HFF-Myc (cell line): ENCODE measurements around the gene GRB10.
A peak's percentile ranks its signal among the peaks of the same experiment; 100 is the strongest.

Source experiments
- DNase-seq: peaks from one replicate; pipeline ENCODE4 v3.0.0-alpha.2; 2011; ENCODE audit warnings: low read depth; ENCODE audit errors: extremely low read depth
- H3K4me3 ChIP-seq: replicated peaks from 2 replicates; pipeline ENCODE4 v1.5.1; 2011; ENCODE audit warnings: low read depth, mild to moderate bottlenecking, control low read depth, low read length
- TF ChIP-seq, protein P1 (sequence below): IDR thresholded peaks from 2 replicates; pipeline ENCODE4 v1.5.1; 2012; ENCODE audit warnings: mild to moderate bottlenecking, low read depth, low read length, control low read depth; ENCODE audit errors: missing control alignments

The GRB10 gene

GRCh38 chr7:50594136-50594535, 188.6 kb downstream of the GRB10 start:
- DNase-seq = no peak
- no peak overlapping the region for H3K4me3 ChIP-seq
- TF ChIP-seq, protein P1, sequence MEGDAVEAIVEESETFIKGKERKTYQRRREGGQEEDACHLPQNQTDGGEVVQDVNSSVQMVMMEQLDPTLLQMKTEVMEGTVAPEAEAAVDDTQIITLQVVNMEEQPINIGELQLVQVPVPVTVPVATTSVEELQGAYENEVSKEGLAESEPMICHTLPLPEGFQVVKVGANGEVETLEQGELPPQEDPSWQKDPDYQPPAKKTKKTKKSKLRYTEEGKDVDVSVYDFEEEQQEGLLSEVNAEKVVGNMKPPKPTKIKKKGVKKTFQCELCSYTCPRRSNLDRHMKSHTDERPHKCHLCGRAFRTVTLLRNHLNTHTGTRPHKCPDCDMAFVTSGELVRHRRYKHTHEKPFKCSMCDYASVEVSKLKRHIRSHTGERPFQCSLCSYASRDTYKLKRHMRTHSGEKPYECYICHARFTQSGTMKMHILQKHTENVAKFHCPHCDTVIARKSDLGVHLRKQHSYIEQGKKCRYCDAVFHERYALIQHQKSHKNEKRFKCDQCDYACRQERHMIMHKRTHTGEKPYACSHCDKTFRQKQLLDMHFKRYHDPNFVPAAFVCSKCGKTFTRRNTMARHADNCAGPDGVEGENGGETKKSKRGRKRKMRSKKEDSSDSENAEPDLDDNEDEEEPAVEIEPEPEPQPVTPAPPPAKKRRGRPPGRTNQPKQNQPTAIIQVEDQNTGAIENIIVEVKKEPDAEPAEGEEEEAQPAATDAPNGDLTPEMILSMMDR = no peak

DNA sequence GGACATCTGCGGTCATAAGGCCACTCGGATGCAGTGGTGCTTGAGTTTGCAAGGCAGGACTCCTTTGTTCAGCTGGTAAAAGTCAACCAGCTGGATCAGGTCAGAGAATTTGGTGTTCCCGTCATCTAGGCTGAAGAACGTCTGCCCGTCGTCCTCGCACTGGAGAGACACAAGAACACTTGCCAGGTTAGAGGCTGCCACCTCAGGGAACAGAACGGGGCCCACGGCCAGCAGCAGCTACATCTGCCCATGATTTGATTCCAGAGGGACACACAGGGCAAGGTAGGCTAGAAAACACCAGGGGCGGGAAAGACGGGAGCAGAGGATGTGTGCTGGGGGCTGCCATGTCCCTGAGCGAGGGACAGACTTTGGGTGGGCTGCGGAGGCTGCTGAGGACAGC, 189.8 kb downstream of the GRB10 start:
- TF ChIP-seq, protein P1 = no peak

DNA sequence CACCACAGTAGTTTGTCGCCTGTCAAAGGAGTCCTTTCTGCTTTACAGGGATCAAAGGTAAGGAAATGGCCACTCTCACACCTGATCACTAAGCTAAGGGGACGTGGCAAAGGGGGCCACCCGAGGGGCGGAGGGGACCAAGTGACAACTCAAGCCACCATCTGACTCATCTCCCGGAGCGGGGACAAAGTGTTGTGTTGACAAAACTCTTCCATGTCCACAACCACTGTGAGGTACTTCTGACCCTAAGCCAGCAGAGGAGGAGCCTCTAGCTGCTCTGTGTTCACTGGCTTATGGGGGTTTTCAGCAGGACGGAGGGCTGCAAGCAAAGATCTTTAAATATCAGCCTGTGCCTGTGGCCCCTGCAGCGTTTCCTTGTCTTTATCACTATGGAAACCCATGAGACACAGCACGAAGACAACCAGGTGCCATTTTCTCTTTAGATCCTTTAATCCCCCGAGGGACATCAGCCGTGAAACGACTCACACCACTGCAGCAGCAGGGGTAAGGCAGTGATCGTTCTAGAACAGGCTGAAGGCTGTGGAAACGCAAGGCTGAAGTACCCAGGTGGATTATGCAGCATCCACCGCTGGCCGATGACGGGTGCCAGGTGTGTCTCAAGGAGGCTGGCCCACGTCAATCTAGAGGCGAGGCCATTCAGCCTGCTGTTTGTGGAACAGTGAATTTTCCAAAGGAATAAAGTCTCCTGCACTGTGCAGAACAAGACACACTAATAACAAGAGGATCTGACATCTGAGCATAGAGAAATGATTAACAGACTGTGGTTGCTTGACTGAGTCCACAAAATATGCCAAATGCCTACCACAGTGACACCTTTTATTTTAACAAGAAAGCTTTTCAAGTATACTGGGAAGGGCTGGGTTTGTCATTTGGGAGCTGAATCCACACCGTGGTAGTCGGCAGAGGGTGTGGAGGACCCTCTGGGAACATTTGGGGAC, 190.9 kb downstream of the GRB10 start:
- no peak for DNase-seq
- TF ChIP-seq, protein P1 = no peak

More for the DNA sequence above, 189.8 kb downstream of the GRB10 start:
- no peak overlapping the region for H3K4me3 ChIP-seq
- no peak for DNase-seq

GRCh38 chr7:50591098-50591479, 191.6 kb downstream of the GRB10 start:
- TF ChIP-seq, protein P1 = no peak
- no peak overlapping the region for H3K4me3 ChIP-seq

More for the DNA sequence above, 190.9 kb downstream of the GRB10 start:
- no peak overlapping the region for H3K4me3 ChIP-seq

DNA sequence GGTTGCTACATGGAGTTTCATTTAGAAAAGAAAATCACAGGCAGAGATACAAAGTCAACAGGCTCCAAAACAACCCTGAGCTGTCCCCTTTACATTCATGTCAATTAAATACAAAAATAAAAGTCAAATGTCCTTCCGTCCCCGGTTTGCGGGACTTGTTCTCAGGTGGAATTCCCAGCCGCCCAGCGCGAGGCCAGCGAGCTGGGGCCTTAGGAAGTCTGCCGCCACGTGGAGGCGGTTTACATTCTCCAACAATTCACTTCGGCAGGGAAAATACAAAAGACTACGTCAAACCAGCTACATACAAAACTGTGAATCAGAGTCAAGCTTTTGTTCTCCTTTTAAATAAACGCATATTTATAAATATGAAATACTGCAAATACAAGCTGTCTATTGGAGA, 192.2 kb downstream of the GRB10 start:
- TF ChIP-seq, protein P1 = no peak
- no peak overlapping the region for H3K4me3 ChIP-seq
- DNase-seq = no peak

More at GRCh38 chr7:50591098-50591479, 191.6 kb downstream of the GRB10 start:
- no peak for DNase-seq

DNA sequence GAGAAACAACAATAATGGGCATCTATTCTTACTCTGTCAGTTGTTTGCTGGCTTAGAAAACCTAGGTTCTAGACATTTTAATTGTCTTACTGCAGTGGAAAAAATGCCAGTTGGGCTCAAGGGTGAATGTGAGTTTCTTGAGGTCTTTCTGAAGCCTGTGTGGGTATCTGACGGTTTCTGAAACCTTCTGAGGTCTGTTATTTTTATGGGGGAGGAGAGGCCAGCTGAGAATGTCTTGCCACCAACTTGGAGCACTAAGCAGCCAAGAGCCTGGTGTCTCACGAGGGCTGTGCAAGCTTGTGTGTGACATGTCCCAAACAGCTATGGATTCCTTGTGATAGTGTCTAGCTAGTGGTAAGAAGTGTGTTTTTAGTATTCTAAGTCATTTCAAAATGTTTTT, 193.3 kb downstream of the GRB10 start:
- no peak for DNase-seq
- H3K4me3 ChIP-seq = no peak overlapping the region
- TF ChIP-seq, protein P1 = no peak

GRCh38 chr7:50588937-50589336, 193.8 kb downstream of the GRB10 start:
- TF ChIP-seq, protein P1 = peak; percentile 4
- H3K4me3 ChIP-seq = no peak overlapping the region
- DNase-seq = no peak
